Testis (tissue), 3 donors: ENCODE data around the gene HPSE. TPM values are rescaled to one million over a fixed set of nuclear protein-coding genes. Genes with fewer than 3 reads are reported as not detected.
"Not testable (repeated sequence)": the region's sequence is repeated elsewhere in the genome, so short reads cannot be mapped to it uniquely, and the experiment has no call there.

ENCODE experiments used
- DNase-seq: peaks from one replicate; pipeline ENCODE4 v3.0.0-alpha.2; 2019
- H3K27ac ChIP-seq, 2 donors: fragments of 200-600 bp; sonication (generic); one replicate each; pipeline ENCODE4 v1.5.1; 2019
- H3K27me3 ChIP-seq: fragments of 200-600 bp; sonication (generic); one replicate; pipeline ENCODE4 v1.5.1; 2019
- H3K36me3 ChIP-seq: fragments of 200-600 bp; sonication (generic); one replicate; pipeline ENCODE4 v1.5.1; 2017; ENCODE audit warnings: low read depth; ENCODE audit errors: missing control alignments
- H3K4me1 ChIP-seq: fragments of 200-600 bp; sonication (generic); one replicate; pipeline ENCODE4 v1.5.1; 2019
- H3K4me3 ChIP-seq, 2 donors: fragments of 200-600 bp; sonication (generic); one replicate each; pipeline ENCODE4 v1.5.1; 2017 to 2019
- H3K9me3 ChIP-seq: fragments of 200-600 bp; sonication (generic); one replicate; pipeline ENCODE4 v1.5.1; 2017
- CTCF ChIP-seq, 3 experiments: fragments of 450-650 bp in 2 of 3; fragments of 200-600 bp in 1 of 3; sonication (generic) in 1 of 3; IDR thresholded peaks; one replicate each; pipeline ENCODE4 v1.5.1; 2016 to 2019; ENCODE audit warnings: antibody characterized with exemption in 3 of 3, mild to moderate bottlenecking in 2 of 3, moderate library complexity in 1 of 3
- POLR2A ChIP-seq: fragments of 450-650 bp; IDR thresholded peaks from one replicate; pipeline ENCODE4 v1.6.1; 2017; ENCODE audit warnings: antibody characterized with exemption, mild to moderate bottlenecking, moderate library complexity
- WGBS, 2 donors: methylation state at CpG; one replicate each; pipeline ENCODE4 v1.1.5; 2018; 5-methylcytosine and 5-hydroxymethylcytosine counted together
- intact Hi-C: fragments of 100-400 bp; cut with DNase I; formaldehyde crosslinking; loops from one replicate; pipeline ENCODE4 v1.15.1; 2023; ENCODE audit warnings: low total_unique reads
- polyA plus RNA-seq: library from polyadenylated mRNA; stranded (reverse); fragments of 350-450 nt; fragmentation: Illumina TruSeq; extraction: RNeasy Lipid Tissue Mini Kit (QIAGEN cat#74804); gene quantifications from one replicate; pipeline ENCODE4 v1.2.3, GENCODE V29; 2014; ENCODE audit warnings: low read depth, low replicate concordance; ENCODE audit not compliant: insufficient read depth
- total RNA-seq, 2 donors: library from RNA; depleted of rRNA; stranded (reverse); fragments of >200 nt; gene quantifications; one replicate each; pipeline ENCODE4 v1.2.3, GENCODE V29; 2016

HPSE gene
- total and polyA plus RNA-seq, 3 donors from 2014 or later: 0.79 to 2.3 (median 2.0) TPM

- H3K9me3 ChIP-seq: no peaks in the 10 kb centered on the region
- H3K36me3 ChIP-seq: no peaks in the 10 kb centered on the region
- TF ChIP-seq CTCF (IDR thresholded peaks at IDR 0.05) (no peak), POLR2A (no peak)
- H3K27ac ChIP-seq: no peak overlapping the region
- intact Hi-C loops: loop anchor here (10.0 kb wide), 1 partner anchor 827 kb away; no protein-coding TSS in a partner anchor
- H3K4me3 ChIP-seq: no peak overlapping the region
- DNase-seq: no peak
- no peaks in the 10 kb centered on the region for H3K27me3 ChIP-seq
- 62 to 74% methylated on average over 4 of the region's 4 CpGs for WGBS, 2 donors
- H3K4me1 ChIP-seq: peaks cover 12% of the 10 kb centered on the region
Measured at GRCh38 chr4:83281307-83281706, 53.3 kb downstream of the HPSE start.

- WGBS, 2 donors: 90 to 92% methylated on average over 3 of the region's 3 CpGs
- Histone ChIP-seq H3K4me3 (no peak overlapping the region), H3K36me3 (no peaks in the 10 kb centered on the region), H3K4me1 (no peaks in the 10 kb centered on the region), H3K27me3 (no peaks in the 10 kb centered on the region), H3K27ac (no peak overlapping the region), H3K9me3 (no peaks in the 10 kb centered on the region)
- DNase-seq: no peak
- TF ChIP-seq CTCF (IDR thresholded peaks at IDR 0.05) (no peak), POLR2A (no peak)
- intact Hi-C loops: no loop called here
Measured at GRCh38 chr4:83276299-83277040, 58.2 kb downstream of the HPSE start.

GRCh38 chr4:83273926-83274325 lies 60.7 kb downstream of the HPSE start:
- intact Hi-C loops, H3K36me3 ChIP-seq: not testable (repeated sequence)

GRCh38 chr4:83272900-83273299 lies 61.7 kb downstream of the HPSE start:
- WGBS, 2 donors: 57 to 67% methylated on average over 5 of the region's 5 CpGs
- Histone ChIP-seq H3K27ac (no peak overlapping the region), H3K4me3 (no peak overlapping the region), H3K36me3 (no peaks in the 10 kb centered on the region), H3K4me1 (no peaks in the 10 kb centered on the region), H3K27me3 (no peaks in the 10 kb centered on the region), H3K9me3 (no peaks in the 10 kb centered on the region)
- intact Hi-C loops: no loop called here
- no peak for DNase-seq
- TF ChIP-seq CTCF (IDR thresholded peaks at IDR 0.05) (no peak), POLR2A (no peak)

More at GRCh38 chr4:83273926-83274325, 60.7 kb downstream of the HPSE start:
- H3K9me3 ChIP-seq, H3K4me1 ChIP-seq, DNase-seq, H3K27me3 ChIP-seq, H3K4me3 ChIP-seq, H3K27ac ChIP-seq: not testable (repeated sequence)
- 97 to 98% methylated on average over 3 of the region's 3 CpGs for WGBS, 2 donors

GRCh38 chr4:83269256-83269655 lies 65.4 kb downstream of the HPSE start:
- Histone ChIP-seq H3K27me3 (no peaks in the 10 kb centered on the region), H3K4me3 (no peak overlapping the region), H3K4me1 (no peaks in the 10 kb centered on the region), H3K27ac (no peak overlapping the region), H3K9me3 (no peaks in the 10 kb centered on the region), H3K36me3 (no peaks in the 10 kb centered on the region)
- TF ChIP-seq POLR2A (no peak), CTCF (IDR thresholded peaks at IDR 0.05) (no peak)
- intact Hi-C loops: no loop called here
- WGBS, 2 donors: 91 to 96% methylated on average over 1 of the region's 1 CpG
- no peak for DNase-seq
